GM23248 (cell line): ENCODE results near the gene PLEKHA4. TPM values are rescaled to one million over a fixed set of nuclear protein-coding genes. Genes with fewer than 3 reads are reported as not detected.
A peak's percentile ranks its signal among the peaks of the same experiment; 100 is the strongest.
"Not testable (repeated sequence)": the region's sequence is repeated elsewhere in the genome, so short reads cannot be mapped to it uniquely, and the experiment has no call there.

Experiments
- DNase-seq: peaks from one replicate; pipeline ENCODE4 v3.0.0-alpha.2; 2015
- H2AFZ ChIP-seq: fragments of 200-600 bp; sonication (generic); 2 replicates; pipeline ENCODE4 v1.6.1; 2016; ENCODE audit warnings: antibody characterized with exemption
- H3F3A ChIP-seq: fragments of 200-600 bp; sonication (generic); 2 replicates; pipeline ENCODE4 v1.6.1; 2016; ENCODE audit warnings: mild to moderate bottlenecking, antibody characterized with exemption, mixed run types; ENCODE audit not compliant: insufficient read depth
- H3K27ac ChIP-seq: fragments of 200-600 bp; sonication (generic); 2 replicates; pipeline ENCODE4 v1.5.1; 2016; ENCODE audit warnings: mild to moderate bottlenecking
- H3K27me3 ChIP-seq: fragments of 200-600 bp; sonication (generic); replicated peaks from 2 replicates; pipeline ENCODE4 v1.6.1; 2016; ENCODE audit warnings: mild to moderate bottlenecking; ENCODE audit not compliant: insufficient read depth
- H3K36me3 ChIP-seq: fragments of 200-600 bp; sonication (generic); 2 replicates; pipeline ENCODE4 v1.6.1; 2016; ENCODE audit warnings: low read depth, mild to moderate bottlenecking
- H3K4me1 ChIP-seq: fragments of 200-600 bp; sonication (generic); 2 replicates; pipeline ENCODE4 v1.6.1; 2016; ENCODE audit warnings: mild to moderate bottlenecking; ENCODE audit not compliant: insufficient read depth
- H3K4me2 ChIP-seq: fragments of 200-600 bp; sonication (generic); one replicate; pipeline ENCODE4 v1.6.1; 2016; ENCODE audit warnings: mild to moderate bottlenecking; ENCODE audit not compliant: unreplicated experiment
- H3K4me3 ChIP-seq: fragments of 200-600 bp; sonication (generic); 2 replicates; pipeline ENCODE4 v1.5.1; 2016; ENCODE audit warnings: mild to moderate bottlenecking
- H3K79me2 ChIP-seq: fragments of 200-600 bp; sonication (generic); 2 replicates; pipeline ENCODE4 v1.6.1; 2016; ENCODE audit warnings: mild to moderate bottlenecking; ENCODE audit not compliant: insufficient read depth
- H3K9ac ChIP-seq: fragments of 200-600 bp; sonication (generic); 2 replicates; pipeline ENCODE4 v1.6.1; 2016; ENCODE audit warnings: mild to moderate bottlenecking
- H3K9me2 ChIP-seq: fragments of 200-600 bp; sonication (generic); 2 replicates; pipeline ENCODE4 v1.6.1; 2016; ENCODE audit warnings: mixed run types, mild to moderate bottlenecking, moderate library complexity; ENCODE audit not compliant: insufficient read depth
- H3K9me3 ChIP-seq: fragments of 200-600 bp; sonication (generic); one replicate; pipeline ENCODE4 v1.6.1; 2017; ENCODE audit warnings: low read depth
- H4K20me1 ChIP-seq: fragments of 200-600 bp; sonication (generic); 2 replicates; pipeline ENCODE4 v1.6.0; 2016; ENCODE audit not compliant: insufficient read depth
- EZH2 ChIP-seq: fragments of 200-600 bp; sonication (generic); IDR thresholded peaks from 2 replicates; pipeline ENCODE4 v1.6.1; 2018; ENCODE audit warnings: antibody characterized with exemption, mild to moderate bottlenecking; ENCODE audit not compliant: insufficient read depth, poor library complexity, severe bottlenecking
- EZH2phosphoT487 ChIP-seq: fragments of 200-600 bp; sonication (generic); IDR thresholded peaks from 2 replicates; pipeline ENCODE4 v1.6.1; 2018; ENCODE audit warnings: antibody characterized with exemption, moderate library complexity, mild to moderate bottlenecking, low read depth; ENCODE audit not compliant: insufficient read depth
- WGBS, 2 experiments: methylation state at CpG; one replicate each; pipeline ENCODE4 v1.1.6; 2015 to 2017; ENCODE audit warnings: low lambda C conversion rate in 2 of 2, low coverage in 1 of 2; ENCODE audit errors: missing lambda C conversion rate in 2 of 2; 5-methylcytosine and 5-hydroxymethylcytosine counted together
- in situ Hi-C: fragments of 300-500 bp; cut with MboI; formaldehyde crosslinking; loops from 2 replicates; pipeline ENCODE4 v1.15.0; 2020
- polyA plus RNA-seq: library from polyadenylated mRNA; unstranded; fragments of >200 nt; fragmentation: Nextera tagmentation; extraction: Ambion mirVana; gene quantifications from 2 replicates; pipeline ENCODE4 v1.2.1, GENCODE V29; 2016
- total RNA-seq: library from RNA; depleted of rRNA; stranded (reverse); fragments of >200 nt; shearing (Covaris generic); gene quantifications from 2 replicates; pipeline ENCODE4 v1.2.3, GENCODE V29; 2014

PLEKHA4 gene
- total and polyA plus RNA-seq, 2 experiments from 2014 or later: 12.3 to 19.4 TPM

DNA sequence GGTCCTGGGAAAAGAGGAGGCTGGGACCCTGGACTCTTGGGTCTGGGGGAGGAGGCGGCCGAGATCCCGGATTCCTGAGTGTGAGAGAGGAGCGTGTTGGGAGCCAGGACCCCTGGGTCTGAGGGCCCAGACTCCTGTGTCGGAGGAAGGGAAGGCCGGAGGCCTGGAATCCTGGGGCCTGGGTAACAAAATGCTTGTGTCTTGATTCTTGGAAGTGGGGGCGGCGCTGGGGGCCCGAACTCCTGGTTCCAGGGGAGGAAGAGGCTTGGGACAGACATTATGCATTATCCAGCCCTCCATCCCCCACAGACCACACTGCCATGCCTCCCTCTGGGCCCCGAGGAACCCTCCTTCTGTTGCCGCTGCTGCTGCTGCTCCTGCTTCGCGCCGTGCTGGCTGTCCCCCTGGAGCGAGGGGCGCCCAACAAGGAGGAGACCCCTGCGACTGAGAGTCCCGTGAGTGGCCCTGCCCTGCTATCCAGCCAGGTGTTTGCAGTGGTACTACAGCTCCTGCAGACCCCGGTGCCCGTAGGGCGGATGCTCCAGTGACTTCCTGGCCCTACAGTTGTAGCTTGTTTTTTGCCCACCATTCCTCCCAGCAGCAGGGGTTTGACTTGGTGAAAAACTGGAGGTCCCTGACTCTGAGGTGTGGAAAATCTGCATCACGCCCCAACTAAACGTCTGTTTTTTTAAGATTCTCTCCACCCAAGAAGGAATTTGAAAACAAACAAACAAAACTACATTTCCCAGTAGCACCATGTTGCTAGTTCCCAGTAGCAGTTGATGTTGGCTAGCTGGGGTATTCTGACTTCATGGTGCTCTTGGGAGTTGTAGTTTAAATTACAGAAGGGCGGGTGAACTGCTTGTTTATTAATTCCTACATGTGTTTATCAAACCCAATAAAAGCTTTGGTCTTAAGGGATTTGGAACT lies 32.3 kb upstream of the PLEKHA4 start:
- H3K9me2 ChIP-seq: no peaks in the 10 kb centered on the region
- peak overlapping the region; percentile 66 for H2AFZ ChIP-seq
- 3 to 5% methylated on average over 18 to 24 of the region's 24 CpGs for WGBS, 2 experiments
- H3K27ac ChIP-seq: peak overlapping the region; percentile 50
- H3K27me3 ChIP-seq: no peaks in the 10 kb centered on the region
- peak; percentile 65 for DNase-seq
- peak overlapping the region; percentile 84 for H3K4me2 ChIP-seq
- no peaks in the 10 kb centered on the region for H3K4me1 ChIP-seq
- no peaks in the 10 kb centered on the region for H3F3A ChIP-seq
- H3K9ac ChIP-seq: peak overlapping the region; percentile 92
- peaks cover 10% of the 10 kb centered on the region; the same call in 1 of the 2 replicates for H3K36me3 ChIP-seq
- TF ChIP-seq EZH2phosphoT487 (no peak), EZH2 (no peak)
- peak overlapping the region; percentile 92 for H3K4me3 ChIP-seq
- H3K9me3 ChIP-seq: no peaks in the 10 kb centered on the region
- peaks cover 37% of the 10 kb centered on the region for H3K79me2 ChIP-seq
- in situ Hi-C loops: no loop called here
- no peaks in the 10 kb centered on the region for H4K20me1 ChIP-seq

GRCh38 chr19:48899781-48900476 lies 31.5 kb upstream of the PLEKHA4 start, which contains the start of gene NUCB1:
NUCB1 (plus strand) TSS chr19:48900312; CDS start chr19:48900797, 485 bp downstream.
- Histone ChIP-seq H3K4me1 (no peaks in the 10 kb centered on the region), H3K79me2 (peaks cover 36% of the 10 kb centered on the region), H3K36me3 (peaks cover 5% of the 10 kb centered on the region; the same call in 1 of the 2 replicates), H3K4me2 (peak within 1 kb of the TSS; percentile 84), H3K9ac (peak within 1 kb of the TSS; percentile 92), H3K9me3 (no peaks in the 10 kb centered on the region), H3K9me2 (no peaks in the 10 kb centered on the region), H3K4me3 (peak within 1 kb of the TSS; percentile 92), H3K27me3 (no peaks in the 10 kb centered on the region), H4K20me1 (no peaks in the 10 kb centered on the region), H3F3A (no peaks in the 10 kb centered on the region), H3K27ac (peak within 1 kb of the TSS; percentile 50), H2AFZ (peak within 1 kb of the TSS; percentile 81)
- 7 to 8% methylated on average over 34 of the region's 34 CpGs for WGBS, 2 experiments
- in situ Hi-C loops: no loop called here
- no peak for TF ChIP-seq EZH2phosphoT487
- TF ChIP-seq EZH2: no peak
- DNase-seq: peak; percentile 100

DNA sequence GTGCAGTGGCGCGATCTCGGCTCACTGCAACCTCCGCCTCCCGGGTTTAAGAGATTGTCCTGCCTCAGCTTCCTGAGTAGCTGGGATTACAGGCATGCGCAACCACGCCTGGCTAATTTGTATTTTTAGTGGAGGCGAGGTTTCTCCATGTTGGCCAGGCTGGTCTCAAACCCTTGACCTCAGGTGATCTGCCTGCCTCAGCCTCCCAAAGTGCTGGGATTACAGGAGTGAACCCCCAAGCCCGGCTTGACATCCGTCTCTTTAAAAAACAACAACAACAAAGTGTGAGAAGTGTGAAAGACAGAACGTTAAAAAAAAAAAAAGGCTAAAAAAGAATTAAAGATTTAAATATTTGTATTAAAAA lies 31.0 kb upstream of the PLEKHA4 start:
- H3K9ac ChIP-seq: peak overlapping the region; percentile 92
- H3K27me3 ChIP-seq, H3K36me3 ChIP-seq, H3K4me1 ChIP-seq, H4K20me1 ChIP-seq, H3F3A ChIP-seq, DNase-seq, H3K9me2 ChIP-seq, H3K9me3 ChIP-seq, in situ Hi-C loops: not testable (repeated sequence)
- H3K27ac ChIP-seq: peak overlapping the region; percentile 50
- peak overlapping the region; percentile 81 for H2AFZ ChIP-seq
- H3K4me2 ChIP-seq: peak overlapping the region; percentile 63
- WGBS, 2 experiments: 82 to 83% methylated on average over 11 of the region's 11 CpGs
- H3K79me2 ChIP-seq: peaks cover 31% of the 10 kb centered on the region
- H3K4me3 ChIP-seq: peak overlapping the region; percentile 92

- no peaks in the 10 kb centered on the region for H3K4me1 ChIP-seq
- no peak for DNase-seq
- H2AFZ ChIP-seq: no peak overlapping the region
- H3K36me3 ChIP-seq: no peaks in the 10 kb centered on the region
- H4K20me1 ChIP-seq: no peaks in the 10 kb centered on the region
- H3F3A ChIP-seq: no peaks in the 10 kb centered on the region
- H3K27ac ChIP-seq: no peak overlapping the region
- 80 to 87% methylated on average over 5 of the region's 5 CpGs for WGBS, 2 experiments
- H3K9me3 ChIP-seq: no peaks in the 10 kb centered on the region
- no peak overlapping the region for H3K9ac ChIP-seq
- H3K27me3 ChIP-seq: no peaks in the 10 kb centered on the region
- no peak overlapping the region for H3K4me2 ChIP-seq
- TF ChIP-seq EZH2phosphoT487 (no peak), EZH2 (no peak)
- in situ Hi-C loops: no loop called here
- no peak overlapping the region for H3K4me3 ChIP-seq
- no peaks in the 10 kb centered on the region for H3K9me2 ChIP-seq
- H3K79me2 ChIP-seq: peaks cover 20% of the 10 kb centered on the region
Observed at GRCh38 chr19:48897181-48897580, 28.8 kb upstream of the PLEKHA4 start.
